GM20000 (cell line): Measurements from ENCODE around the gene PITPNM2.

Experiments used
- DNase-seq: peaks from one replicate; pipeline ENCODE4 v3.0.0; 2012; ENCODE audit warnings: low spot score
- TF ChIP-seq, protein P1 (sequence below): IDR thresholded peaks from 2 replicates; pipeline ENCODE4 v1.5.1; 2012; ENCODE audit warnings: mild to moderate bottlenecking, control low read depth; ENCODE audit errors: extremely low read depth, missing control alignments

PITPNM2 gene

GRCh38 chr12:123102366-123102765, 48.5 kb downstream of the PITPNM2 start:
- TF ChIP-seq, protein P1, sequence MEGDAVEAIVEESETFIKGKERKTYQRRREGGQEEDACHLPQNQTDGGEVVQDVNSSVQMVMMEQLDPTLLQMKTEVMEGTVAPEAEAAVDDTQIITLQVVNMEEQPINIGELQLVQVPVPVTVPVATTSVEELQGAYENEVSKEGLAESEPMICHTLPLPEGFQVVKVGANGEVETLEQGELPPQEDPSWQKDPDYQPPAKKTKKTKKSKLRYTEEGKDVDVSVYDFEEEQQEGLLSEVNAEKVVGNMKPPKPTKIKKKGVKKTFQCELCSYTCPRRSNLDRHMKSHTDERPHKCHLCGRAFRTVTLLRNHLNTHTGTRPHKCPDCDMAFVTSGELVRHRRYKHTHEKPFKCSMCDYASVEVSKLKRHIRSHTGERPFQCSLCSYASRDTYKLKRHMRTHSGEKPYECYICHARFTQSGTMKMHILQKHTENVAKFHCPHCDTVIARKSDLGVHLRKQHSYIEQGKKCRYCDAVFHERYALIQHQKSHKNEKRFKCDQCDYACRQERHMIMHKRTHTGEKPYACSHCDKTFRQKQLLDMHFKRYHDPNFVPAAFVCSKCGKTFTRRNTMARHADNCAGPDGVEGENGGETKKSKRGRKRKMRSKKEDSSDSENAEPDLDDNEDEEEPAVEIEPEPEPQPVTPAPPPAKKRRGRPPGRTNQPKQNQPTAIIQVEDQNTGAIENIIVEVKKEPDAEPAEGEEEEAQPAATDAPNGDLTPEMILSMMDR = no peak
- DNase-seq = no peak

GRCh38 chr12:123101526-123101925, 49.4 kb downstream of the PITPNM2 start:
- TF ChIP-seq, protein P1 = no peak
- no peak for DNase-seq
